GM12891 (cell line): ENCODE results near the gene PCDHB8.
"Not testable (repeated sequence)": the region's sequence is repeated elsewhere in the genome, so short reads cannot be mapped to it uniquely, and the experiment has no call there.

Source experiments
- POLR2AphosphoS5 ChIP-seq: IDR thresholded peaks from 2 replicates; pipeline ENCODE4 v1.6.1; 2011; ENCODE audit warnings: low read depth, low read length, control low read depth
- TAF1 ChIP-seq: IDR thresholded peaks from 2 replicates; pipeline ENCODE4 v1.6.1; 2011; ENCODE audit warnings: low read depth, low read length, control low read depth

DNA sequence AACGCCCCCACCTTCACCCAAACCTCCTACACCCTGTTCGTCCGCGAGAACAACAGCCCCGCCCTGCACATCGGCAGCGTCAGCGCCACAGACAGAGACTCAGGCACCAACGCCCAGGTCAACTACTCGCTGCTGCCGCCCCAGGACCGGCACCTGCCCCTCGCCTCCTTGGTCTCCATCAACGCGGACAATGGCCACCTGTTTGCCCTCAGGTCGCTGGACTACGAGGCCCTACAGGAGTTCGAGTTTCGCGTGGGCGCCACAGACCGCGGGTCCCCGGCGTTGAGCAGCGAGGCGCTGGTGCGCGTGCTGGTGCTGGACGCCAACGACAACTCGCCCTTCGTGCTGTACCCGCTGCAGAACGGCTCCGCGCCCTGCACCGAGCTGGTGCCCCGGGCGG, 47.3 kb downstream of the PCDHB8 start:
- not testable (repeated sequence) for TF ChIP-seq TAF1, POLR2AphosphoS5
